ENCODE results near the gene ATXN2.

DNA sequence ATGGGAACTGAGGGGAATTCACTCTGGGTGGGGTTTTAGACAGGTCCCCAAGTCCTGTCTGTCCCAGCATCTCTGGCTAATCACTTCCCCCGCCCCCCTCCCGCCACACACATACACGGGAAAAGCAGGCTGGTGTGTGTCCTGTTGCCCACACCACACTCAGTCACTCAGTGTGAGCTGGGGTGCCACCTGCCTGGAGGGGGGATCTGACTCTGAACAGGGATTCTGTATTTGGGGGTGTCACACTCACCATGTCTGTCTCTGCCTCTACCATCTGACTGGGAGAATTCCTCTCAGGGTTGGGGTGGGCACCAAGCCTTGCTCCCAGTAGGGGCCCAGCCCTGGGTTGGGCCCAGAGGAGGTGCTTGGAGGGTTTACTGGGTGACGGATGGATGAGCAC lies 162.3 kb downstream of the ATXN2 start:
- TF ChIP-seq EP300 (IDR thresholded peaks at IDR 0.05; ENCODE audit: borderline replicate concordance) (no peak), REST (IDR thresholded peaks at IDR 0.05; ENCODE audit: low read depth) (no peak), NFIC (IDR thresholded peaks at IDR 0.05) (no peak), TCF12 (IDR thresholded peaks at IDR 0.05; ENCODE audit: low read depth) (no peak), MAX (IDR thresholded peaks at IDR 0.05) (no peak), RAD21 (IDR thresholded peaks at IDR 0.05; ENCODE audit: low read depth) (no peak), TEAD4 (IDR thresholded peaks at IDR 0.05) (no peak)

Measured in Ishikawa (cell line).